ENCODE measurements around the gene CCNG2. TPM values are rescaled to one million over a fixed set of nuclear protein-coding genes. Genes with fewer than 3 reads are reported as not detected.

Gene CCNG2, protein sequence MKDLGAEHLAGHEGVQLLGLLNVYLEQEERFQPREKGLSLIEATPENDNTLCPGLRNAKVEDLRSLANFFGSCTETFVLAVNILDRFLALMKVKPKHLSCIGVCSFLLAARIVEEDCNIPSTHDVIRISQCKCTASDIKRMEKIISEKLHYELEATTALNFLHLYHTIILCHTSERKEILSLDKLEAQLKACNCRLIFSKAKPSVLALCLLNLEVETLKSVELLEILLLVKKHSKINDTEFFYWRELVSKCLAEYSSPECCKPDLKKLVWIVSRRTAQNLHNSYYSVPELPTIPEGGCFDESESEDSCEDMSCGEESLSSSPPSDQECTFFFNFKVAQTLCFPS
- 35.0 TPM for polyA plus RNA-seq (2012; ENCODE audit: missing spikeins)

DNA sequence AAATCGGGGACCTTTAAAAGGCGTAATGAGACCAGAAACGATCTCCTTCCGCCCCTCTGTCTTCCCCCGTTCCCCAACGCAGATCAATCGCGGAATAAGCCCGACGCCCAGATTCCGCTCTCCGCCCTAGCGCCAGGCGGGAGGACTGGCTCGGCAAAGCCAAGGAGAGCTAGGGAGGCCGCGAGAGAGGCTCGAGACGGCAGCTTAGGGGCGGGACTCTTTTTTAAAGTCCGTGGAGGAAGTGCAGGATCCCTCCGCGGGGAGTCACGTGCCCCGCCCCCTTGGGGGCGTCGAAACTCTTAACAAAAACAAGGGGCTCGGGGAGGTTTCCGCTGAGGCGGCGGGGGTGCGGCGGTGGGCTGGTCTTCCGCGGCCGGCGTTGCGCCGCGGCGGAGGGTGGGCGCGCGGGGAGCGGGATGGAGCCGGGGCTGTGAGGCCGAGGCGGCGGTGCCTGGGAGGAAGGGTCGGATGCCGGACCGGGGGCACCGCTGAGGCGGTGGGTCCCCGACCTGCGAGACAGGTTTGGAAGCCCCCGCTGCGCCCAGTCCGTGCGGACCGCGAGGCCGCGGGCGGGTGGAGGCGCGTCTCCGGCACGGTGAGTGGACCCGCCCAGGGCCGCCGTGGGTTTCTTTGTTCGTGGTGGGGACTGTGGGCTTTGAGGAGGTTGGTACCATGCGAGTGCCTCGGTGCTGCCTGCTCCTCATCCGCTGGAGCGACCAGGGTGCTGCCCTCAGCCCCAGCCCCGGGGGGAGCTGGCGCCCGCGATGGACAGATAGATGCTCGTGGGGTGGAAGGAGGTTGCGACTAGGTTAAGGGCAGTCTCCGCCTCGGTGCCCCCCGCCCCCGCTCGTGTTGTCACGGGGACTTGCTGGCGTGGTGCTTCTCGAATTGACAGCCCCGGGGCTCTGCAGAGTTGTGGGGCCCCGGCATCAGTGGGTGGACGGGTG is at the start of gene CCNG2:
CCNG2 (plus strand) TSS at position 296 of the 947 bp plus-strand sequence. CDS start 1,326 bp downstream, outside the sequence.
- TF ChIP-seq POLR2AphosphoS5 (IDR thresholded peaks at IDR 0.05; ENCODE audit: low read depth, low read length): no peak
- peak; percentile 54; the same call in 1 of the 2 replicates for TF ChIP-seq POLR2A (IDR thresholded peaks at IDR 0.05; ENCODE audit: low read depth, low read length)
- peak; percentile 4; the same call in 1 of the 2 replicates for TF ChIP-seq TAF1 (IDR thresholded peaks at IDR 0.05; ENCODE audit: borderline replicate concordance, low read depth, low read length)
- no peak for DNase-seq (ENCODE audit: insufficient read length)
- no peak for FAIRE-seq

DNA sequence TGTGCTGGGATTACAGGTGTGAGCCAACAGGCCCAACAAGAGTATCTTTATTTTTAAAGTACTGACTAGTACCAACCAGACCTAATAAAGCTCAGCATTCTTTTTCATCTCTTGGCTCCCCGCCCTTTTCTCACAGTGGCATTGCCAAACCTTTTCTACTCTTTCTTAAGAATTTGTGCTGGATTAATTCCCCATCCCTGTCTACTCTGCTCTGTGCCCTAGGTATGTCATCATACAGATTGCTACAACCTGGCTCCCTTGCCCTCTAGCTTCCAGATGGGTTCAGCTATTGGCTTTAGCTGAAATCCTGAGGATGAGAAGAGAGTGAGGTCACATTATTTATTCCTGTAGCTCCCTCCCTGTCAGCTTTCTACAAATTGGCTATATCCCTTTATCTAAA is 46.3 kb upstream of the CCNG2 start:
- TF ChIP-seq POLR2AphosphoS5 (IDR thresholded peaks at IDR 0.05; ENCODE audit: low read depth, low read length) (no peak), POLR2A (IDR thresholded peaks at IDR 0.05; ENCODE audit: low read depth, low read length) (no peak), TAF1 (IDR thresholded peaks at IDR 0.05; ENCODE audit: borderline replicate concordance, low read depth, low read length) (no peak)
- FAIRE-seq: no peak
- DNase-seq (ENCODE audit: insufficient read length): no peak

DNA sequence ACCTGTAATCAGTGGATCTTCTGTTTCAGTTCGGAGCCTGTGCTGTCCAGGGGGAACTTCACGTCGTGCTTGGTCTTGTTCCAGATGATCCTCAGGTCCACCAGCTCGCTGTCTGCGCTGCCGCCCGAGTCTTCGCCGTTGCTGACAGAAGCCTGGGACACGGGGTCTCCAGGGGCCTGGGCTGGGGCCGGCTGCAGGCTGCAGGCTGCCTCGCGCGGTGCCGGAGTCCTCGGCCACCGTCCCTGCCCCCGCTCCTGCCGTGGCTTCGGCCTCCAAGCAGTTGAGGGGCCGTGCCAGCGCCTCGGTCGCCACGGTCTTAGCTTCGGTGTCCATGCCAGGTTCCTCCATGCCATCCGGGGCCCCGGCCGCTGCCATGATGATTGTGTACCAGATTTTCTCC is 43.9 kb upstream of the CCNG2 start:
- no peak for FAIRE-seq
- no peak for TF ChIP-seq POLR2AphosphoS5 (IDR thresholded peaks at IDR 0.05; ENCODE audit: low read depth, low read length)
- no peak for TF ChIP-seq TAF1 (IDR thresholded peaks at IDR 0.05; ENCODE audit: borderline replicate concordance, low read depth, low read length)
- TF ChIP-seq POLR2A (IDR thresholded peaks at IDR 0.05; ENCODE audit: low read depth, low read length): no peak

DNA sequence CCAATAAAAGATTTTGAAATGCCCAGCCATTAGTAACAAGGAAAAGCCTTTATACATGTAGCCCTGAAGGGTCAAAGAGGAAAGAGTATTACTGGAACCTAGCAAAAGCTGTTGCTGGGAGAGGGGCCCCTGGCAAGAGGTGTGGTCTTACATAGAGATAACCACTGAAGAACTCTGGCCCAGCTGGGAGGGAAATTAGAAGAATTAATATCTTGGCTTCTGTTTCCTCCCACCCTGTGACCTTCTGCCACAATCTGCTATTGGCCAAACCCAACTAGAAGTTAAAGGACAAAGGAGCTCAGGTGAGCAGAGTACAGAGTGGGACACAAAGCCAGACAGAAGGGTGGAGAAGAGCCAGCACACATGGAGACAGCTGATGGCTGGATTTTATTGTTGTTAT is 39.3 kb upstream of the CCNG2 start:
- DNase-seq (ENCODE audit: insufficient read length) (no peak), FAIRE-seq (no peak)
- TF ChIP-seq TAF1 (IDR thresholded peaks at IDR 0.05; ENCODE audit: borderline replicate concordance, low read depth, low read length) (no peak), POLR2A (IDR thresholded peaks at IDR 0.05; ENCODE audit: low read depth, low read length) (no peak), POLR2AphosphoS5 (IDR thresholded peaks at IDR 0.05; ENCODE audit: low read depth, low read length) (no peak)

More for the DNA sequence above, 43.9 kb upstream of the CCNG2 start:
- no peak for DNase-seq (ENCODE audit: insufficient read length)

DNA sequence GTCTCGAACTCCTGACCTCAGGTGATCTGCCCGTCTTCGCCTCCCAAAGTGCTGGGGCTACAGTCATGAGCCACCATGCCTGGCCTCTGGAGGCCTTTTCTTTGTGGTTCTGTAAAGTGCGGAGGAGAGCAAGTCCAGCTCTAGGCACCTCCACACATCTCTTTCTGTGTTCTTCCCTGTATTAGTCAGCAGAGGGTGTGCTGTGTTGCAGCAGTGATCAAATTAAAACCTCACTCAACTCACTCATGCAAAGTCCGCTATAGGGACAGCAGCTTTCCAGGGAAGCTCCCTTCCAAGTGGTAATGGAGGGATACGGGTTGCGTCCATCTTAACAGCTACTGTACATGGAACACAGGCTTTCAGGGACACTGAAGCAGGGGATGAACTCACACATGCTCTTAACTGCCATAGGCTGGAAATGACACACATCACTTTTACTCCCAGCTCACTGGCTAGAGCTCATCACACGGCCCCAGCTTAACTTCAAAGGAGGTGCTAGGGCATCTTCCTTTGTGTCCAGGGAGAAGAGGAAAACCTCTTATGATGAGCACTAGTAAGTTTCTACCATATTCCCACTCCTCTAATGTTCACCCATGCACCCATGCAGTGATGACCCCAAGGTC is 36.0 kb upstream of the CCNG2 start:
- TF ChIP-seq TAF1 (IDR thresholded peaks at IDR 0.05; ENCODE audit: borderline replicate concordance, low read depth, low read length): no peak
- no peak for TF ChIP-seq POLR2AphosphoS5 (IDR thresholded peaks at IDR 0.05; ENCODE audit: low read depth, low read length)
- TF ChIP-seq POLR2A (IDR thresholded peaks at IDR 0.05; ENCODE audit: low read depth, low read length): no peak
- no peak for DNase-seq (ENCODE audit: insufficient read length)
- FAIRE-seq: no peak

DNA sequence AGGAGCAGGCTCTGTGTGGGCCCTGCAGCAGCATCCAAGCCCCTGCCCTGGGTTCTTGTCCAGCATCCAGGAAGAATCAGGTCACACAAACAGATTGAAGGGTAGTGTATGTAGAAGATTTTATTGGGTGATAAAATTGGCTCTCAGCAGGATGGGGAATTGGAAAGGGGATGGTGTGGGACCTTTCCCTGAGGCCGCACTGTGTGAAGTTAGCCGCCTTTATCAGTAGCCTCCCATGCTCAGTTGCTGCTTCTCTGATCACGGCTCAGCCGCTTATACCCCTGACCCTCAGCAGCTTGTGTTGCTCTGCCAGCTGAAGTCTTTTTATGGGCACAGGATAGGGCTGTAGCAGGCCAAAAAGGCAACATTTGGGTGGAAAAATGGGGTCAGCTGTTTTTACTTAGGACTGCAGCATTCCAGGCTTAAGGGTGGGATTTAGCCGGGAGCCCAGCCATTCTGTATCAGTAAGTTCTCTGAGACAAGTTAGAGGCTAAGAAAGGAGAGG is 35.2 kb upstream of the CCNG2 start:
- TF ChIP-seq TAF1 (IDR thresholded peaks at IDR 0.05; ENCODE audit: borderline replicate concordance, low read depth, low read length) (no peak), POLR2A (IDR thresholded peaks at IDR 0.05; ENCODE audit: low read depth, low read length) (no peak), POLR2AphosphoS5 (IDR thresholded peaks at IDR 0.05; ENCODE audit: low read depth, low read length) (no peak)
- FAIRE-seq: no peak
- no peak for DNase-seq (ENCODE audit: insufficient read length)

DNA sequence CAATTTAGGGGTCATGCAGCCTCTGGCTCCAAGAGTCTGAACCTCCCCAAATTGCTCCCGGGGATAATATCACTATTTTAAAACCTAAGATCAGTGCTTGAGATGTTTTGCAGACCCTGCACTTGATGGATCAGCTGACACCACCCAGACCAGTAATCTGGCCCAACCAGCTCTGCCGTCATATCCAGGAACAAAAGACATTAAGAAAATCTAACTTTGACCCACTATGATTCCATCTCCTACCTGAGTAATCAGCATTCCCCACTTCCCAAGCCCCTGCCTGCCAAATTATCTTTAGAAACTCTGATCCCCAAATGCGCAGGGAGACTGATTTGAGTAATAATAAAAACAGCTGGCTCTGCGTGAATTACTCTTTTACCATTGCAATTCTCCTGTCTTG is 34.4 kb upstream of the CCNG2 start:
- FAIRE-seq (no peak), DNase-seq (ENCODE audit: insufficient read length) (no peak)
- no peak for TF ChIP-seq POLR2A (IDR thresholded peaks at IDR 0.05; ENCODE audit: low read depth, low read length)
- no peak for TF ChIP-seq TAF1 (IDR thresholded peaks at IDR 0.05; ENCODE audit: borderline replicate concordance, low read depth, low read length)
- TF ChIP-seq POLR2AphosphoS5 (IDR thresholded peaks at IDR 0.05; ENCODE audit: low read depth, low read length): no peak

DNA sequence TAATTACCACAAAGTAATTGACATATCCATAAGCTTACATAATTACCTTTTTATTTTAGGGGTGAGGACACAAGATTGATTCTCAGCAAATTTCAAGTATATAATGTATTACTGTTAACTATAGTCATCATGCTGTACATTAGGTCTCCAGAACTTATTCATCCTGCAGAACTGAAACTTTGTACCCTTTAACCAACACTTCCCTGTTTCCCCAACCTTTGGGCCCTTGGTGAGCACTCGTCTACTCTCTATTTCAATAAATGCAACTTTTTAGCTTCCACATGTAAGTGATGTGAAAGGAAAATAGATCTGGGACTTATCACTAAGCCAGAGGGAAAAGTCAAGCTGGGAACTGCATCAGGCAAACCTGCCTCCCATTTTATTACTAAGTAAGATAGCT is 33.6 kb upstream of the CCNG2 start:
- FAIRE-seq (no peak), DNase-seq (ENCODE audit: insufficient read length) (no peak)
- TF ChIP-seq TAF1 (IDR thresholded peaks at IDR 0.05; ENCODE audit: borderline replicate concordance, low read depth, low read length) (no peak), POLR2AphosphoS5 (IDR thresholded peaks at IDR 0.05; ENCODE audit: low read depth, low read length) (no peak), POLR2A (IDR thresholded peaks at IDR 0.05; ENCODE audit: low read depth, low read length) (no peak)

DNA sequence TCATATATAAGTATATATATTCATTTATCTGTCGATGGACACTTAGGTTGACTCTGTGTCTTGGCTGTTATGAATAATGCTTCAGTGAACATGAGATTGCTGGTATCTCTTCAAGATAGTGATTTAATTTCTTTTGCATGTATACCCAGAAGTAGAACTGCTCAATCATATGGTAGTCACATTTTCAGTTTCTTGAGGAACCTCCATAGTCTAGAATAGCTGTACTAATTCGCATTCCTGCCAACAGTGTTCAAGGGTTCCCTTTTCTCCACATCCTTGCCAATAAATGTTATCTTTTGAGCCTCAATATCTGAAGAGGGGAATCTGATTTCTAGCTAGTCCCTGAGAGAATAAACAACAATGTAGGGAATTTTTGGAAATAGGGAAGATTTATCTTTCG is 32.4 kb upstream of the CCNG2 start:
- FAIRE-seq: no peak
- no peak for DNase-seq (ENCODE audit: insufficient read length)
- no peak for TF ChIP-seq TAF1 (IDR thresholded peaks at IDR 0.05; ENCODE audit: borderline replicate concordance, low read depth, low read length)
- no peak for TF ChIP-seq POLR2A (IDR thresholded peaks at IDR 0.05; ENCODE audit: low read depth, low read length)
- TF ChIP-seq POLR2AphosphoS5 (IDR thresholded peaks at IDR 0.05; ENCODE audit: low read depth, low read length): no peak

DNA sequence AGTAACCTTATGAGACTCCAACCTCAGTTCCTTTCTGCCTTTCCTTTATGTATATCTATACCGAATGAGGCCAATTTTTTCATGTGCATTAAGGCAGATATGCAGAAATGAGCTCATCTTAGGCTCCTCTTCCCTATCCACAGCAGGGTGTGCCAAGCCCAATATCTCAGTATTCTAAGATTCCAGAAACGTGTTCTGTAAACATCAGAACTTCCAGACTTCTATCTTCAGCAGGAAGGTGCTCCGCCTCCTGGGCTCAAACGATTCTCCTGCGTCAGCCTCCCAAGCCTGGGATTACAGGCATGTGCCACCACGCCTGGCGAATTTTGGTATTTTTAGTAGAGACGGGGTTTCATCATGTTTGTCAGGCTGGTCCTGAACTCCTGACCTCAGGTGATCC is 31.0 kb upstream of the CCNG2 start:
- no peak for FAIRE-seq
- TF ChIP-seq POLR2AphosphoS5 (IDR thresholded peaks at IDR 0.05; ENCODE audit: low read depth, low read length): no peak
- no peak for TF ChIP-seq POLR2A (IDR thresholded peaks at IDR 0.05; ENCODE audit: low read depth, low read length)
- no peak for TF ChIP-seq TAF1 (IDR thresholded peaks at IDR 0.05; ENCODE audit: borderline replicate concordance, low read depth, low read length)
- no peak for DNase-seq (ENCODE audit: insufficient read length)

DNA sequence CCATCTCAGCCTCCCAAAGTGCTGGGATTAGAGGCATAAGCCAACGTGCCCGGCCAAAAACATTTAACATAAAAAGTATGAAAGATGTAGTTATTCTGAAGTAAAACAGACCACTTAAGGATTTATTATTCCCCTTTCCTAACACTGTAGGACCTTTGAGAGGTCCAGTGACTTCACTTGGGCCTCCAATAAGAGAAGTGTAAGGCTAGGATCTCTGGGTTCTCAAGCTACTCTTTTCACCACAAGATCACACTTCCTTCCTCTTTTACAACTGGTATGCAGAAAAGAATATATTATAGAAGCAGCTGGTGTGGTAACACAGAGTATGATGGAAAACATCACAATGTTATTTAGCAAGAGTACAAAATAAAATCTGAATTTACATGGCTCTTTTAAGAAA is 30.2 kb upstream of the CCNG2 start:
- DNase-seq (ENCODE audit: insufficient read length): no peak
- FAIRE-seq: no peak
- no peak for TF ChIP-seq POLR2A (IDR thresholded peaks at IDR 0.05; ENCODE audit: low read depth, low read length)
- TF ChIP-seq TAF1 (IDR thresholded peaks at IDR 0.05; ENCODE audit: borderline replicate concordance, low read depth, low read length): no peak
- no peak for TF ChIP-seq POLR2AphosphoS5 (IDR thresholded peaks at IDR 0.05; ENCODE audit: low read depth, low read length)

Data from GM12892 (cell line).